ENCODE measurements around the gene ACIN1. TPM values are rescaled to one million over a fixed set of nuclear protein-coding genes. Genes with fewer than 3 reads are reported as not detected.

ACIN1 gene
- total and polyA plus RNA-seq, 9 donors = 72.5 to 157 (median 131) TPM

DNA sequence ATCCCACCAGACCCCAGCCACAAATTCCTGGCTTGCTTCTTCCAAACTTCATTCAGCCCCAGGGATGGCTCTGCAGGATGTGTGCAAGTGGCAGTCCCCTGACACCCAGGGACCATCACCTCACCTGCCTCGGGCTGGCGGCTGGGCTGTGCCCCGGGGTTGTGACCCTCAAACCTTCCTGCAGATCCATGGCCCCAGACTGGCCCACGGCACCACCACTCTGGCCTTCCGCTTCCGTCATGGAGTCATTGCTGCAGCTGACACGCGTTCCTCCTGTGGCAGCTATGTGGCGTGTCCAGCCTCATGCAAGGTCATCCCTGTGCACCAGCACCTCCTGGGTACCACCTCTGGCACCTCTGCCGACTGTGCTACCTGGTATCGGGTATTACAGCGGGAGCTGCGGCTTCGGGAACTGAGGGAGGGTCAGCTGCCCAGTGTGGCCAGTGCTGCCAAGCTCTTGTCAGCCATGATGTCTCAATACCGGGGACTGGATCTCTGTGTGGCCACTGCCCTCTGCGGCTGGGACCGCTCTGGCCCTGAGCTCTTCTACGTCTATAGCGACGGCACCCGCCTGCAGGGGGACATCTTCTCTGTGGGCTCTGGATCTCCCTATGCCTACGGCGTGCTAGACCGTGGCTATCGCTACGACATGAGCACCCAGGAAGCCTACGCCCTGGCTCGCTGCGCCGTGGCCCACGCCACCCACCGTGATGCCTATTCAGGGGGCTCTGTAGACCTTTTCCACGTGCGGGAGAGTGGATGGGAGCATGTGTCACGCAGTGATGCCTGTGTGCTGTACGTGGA, 52.6 kb downstream of the ACIN1 start, which contains the start of gene PSMB11:
PSMB11 (plus strand) TSS at position 51 of the 804 bp plus-strand sequence; CDS start at position 65, 14 bp downstream.
- peaks cover 6% of the 10 kb centered on the region for H3K4me1 ChIP-seq (ENCODE audit: control insufficient read depth, insufficient read depth, low read length)
- H3K27me3 ChIP-seq (ENCODE audit: control insufficient read depth, insufficient read depth, low read length) = no peaks in the 10 kb centered on the region
- WGBS (ENCODE audit: insufficient coverage) = 93% methylated on average over 36 of the region's 36 CpGs
- H3K36me3 ChIP-seq (ENCODE audit: control insufficient read depth, insufficient read depth, low read length) = no peaks in the 10 kb centered on the region
- no peak within 1 kb of the TSS for H3K4me3 ChIP-seq (ENCODE audit: low read length)
- DNase-seq = no peak
- H3K9me3 ChIP-seq (replicated peaks; ENCODE audit: control insufficient read depth, low read depth, low read length) = no peaks in the 10 kb centered on the region
- H3K27ac ChIP-seq (ENCODE audit: low read length) = no peak within 1 kb of the TSS

GRCh38 chr14:23041729-23042128, 53.2 kb downstream of the ACIN1 start:
- no peaks in the 10 kb centered on the region for H3K36me3 ChIP-seq (ENCODE audit: control insufficient read depth, insufficient read depth, low read length)
- no peak for DNase-seq
- H3K4me3 ChIP-seq (ENCODE audit: low read length) = no peak overlapping the region
- H3K27me3 ChIP-seq (ENCODE audit: control insufficient read depth, insufficient read depth, low read length) = no peaks in the 10 kb centered on the region
- H3K4me1 ChIP-seq (ENCODE audit: control insufficient read depth, insufficient read depth, low read length) = peaks cover 6% of the 10 kb centered on the region
- H3K9me3 ChIP-seq (replicated peaks; ENCODE audit: control insufficient read depth, low read depth, low read length) = no peaks in the 10 kb centered on the region
- WGBS (ENCODE audit: insufficient coverage) = 52% methylated on average over 4 of the region's 8 CpGs
- no peak overlapping the region for H3K27ac ChIP-seq (ENCODE audit: low read length)

- peaks cover 5% of the 10 kb centered on the region for H3K4me1 ChIP-seq (ENCODE audit: control insufficient read depth, insufficient read depth, low read length)
- WGBS (ENCODE audit: insufficient coverage) = no CpG with 5 or more reads among the region's 4 CpGs
- no peaks in the 10 kb centered on the region for H3K9me3 ChIP-seq (replicated peaks; ENCODE audit: control insufficient read depth, low read depth, low read length)
- no peak overlapping the region for H3K27ac ChIP-seq (ENCODE audit: low read length)
- H3K4me3 ChIP-seq (ENCODE audit: low read length) = no peak overlapping the region
- DNase-seq = no peak
- no peaks in the 10 kb centered on the region for H3K36me3 ChIP-seq (ENCODE audit: control insufficient read depth, insufficient read depth, low read length)
- no peaks in the 10 kb centered on the region for H3K27me3 ChIP-seq (ENCODE audit: control insufficient read depth, insufficient read depth, low read length)
Observed at GRCh38 chr14:23040100-23040499, 54.8 kb downstream of the ACIN1 start.

DNA sequence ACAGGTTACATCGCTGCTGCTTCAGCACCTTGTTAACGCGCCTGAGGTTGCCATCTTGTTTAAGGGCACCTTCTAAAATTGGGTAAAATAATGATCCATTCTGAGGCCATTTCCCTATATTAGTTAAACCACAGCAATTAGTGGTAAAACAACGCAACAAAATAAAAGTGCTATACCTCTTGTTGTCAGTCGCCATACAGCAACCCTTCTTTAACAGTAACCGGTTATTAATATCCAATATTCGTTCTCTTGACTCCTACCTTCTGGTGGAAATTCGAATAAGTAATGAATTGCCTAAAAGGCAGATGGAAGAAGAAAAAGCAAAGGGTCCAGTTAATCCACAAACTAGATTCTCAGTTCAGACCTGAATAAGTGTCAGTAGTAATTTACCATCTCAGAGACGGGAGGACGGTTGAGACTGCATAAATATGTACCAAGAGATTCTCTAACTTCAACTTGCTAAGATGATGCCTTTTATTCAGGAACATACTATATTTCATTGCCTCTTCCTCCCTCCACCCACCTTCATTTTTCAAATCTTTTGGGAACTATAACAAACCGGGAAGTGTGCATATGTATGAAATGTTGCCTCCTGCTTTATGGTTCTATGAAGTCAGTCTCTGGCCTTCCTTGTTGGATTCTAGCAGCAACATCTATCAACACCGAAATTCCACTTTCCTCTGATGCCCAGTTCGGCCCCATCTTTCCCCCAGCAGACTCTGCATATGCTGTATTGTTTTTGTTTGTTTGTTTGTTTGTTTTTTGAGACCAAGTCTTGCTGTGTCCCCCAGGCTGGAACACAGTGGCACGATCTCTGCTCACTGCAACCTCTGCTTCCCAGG, 59.4 kb downstream of the ACIN1 start:
- Histone ChIP-seq H3K4me3 (ENCODE audit: low read length) (peak overlapping the region; percentile 83), H3K9me3 (replicated peaks; ENCODE audit: control insufficient read depth, low read depth, low read length) (no peaks in the 10 kb centered on the region), H3K27ac (ENCODE audit: low read length) (peak overlapping the region; percentile 98), H3K36me3 (ENCODE audit: control insufficient read depth, insufficient read depth, low read length) (peaks cover 24% of the 10 kb centered on the region), H3K4me1 (ENCODE audit: control insufficient read depth, insufficient read depth, low read length) (peaks cover 11% of the 10 kb centered on the region), H3K27me3 (ENCODE audit: control insufficient read depth, insufficient read depth, low read length) (no peaks in the 10 kb centered on the region)
- no peak for DNase-seq
- WGBS (ENCODE audit: insufficient coverage) = no CpG with 5 or more reads among the region's 14 CpGs

- WGBS (ENCODE audit: insufficient coverage) = 0% methylated on average over 26 of the region's 36 CpGs
- peak; percentile 98 for DNase-seq
- Histone ChIP-seq H3K36me3 (ENCODE audit: control insufficient read depth, insufficient read depth, low read length) (peaks cover 27% of the 10 kb centered on the region), H3K27me3 (ENCODE audit: control insufficient read depth, insufficient read depth, low read length) (no peaks in the 10 kb centered on the region), H3K4me3 (ENCODE audit: low read length) (peak within 1 kb of the TSS; percentile 83), H3K4me1 (ENCODE audit: control insufficient read depth, insufficient read depth, low read length) (peaks cover 11% of the 10 kb centered on the region), H3K27ac (ENCODE audit: low read length) (peak within 1 kb of the TSS; percentile 98), H3K9me3 (replicated peaks; ENCODE audit: control insufficient read depth, low read depth, low read length) (no peaks in the 10 kb centered on the region)
Observed at GRCh38 chr14:23034498-23035302, 60.2 kb downstream of the ACIN1 start, which contains the start of gene PSMB5. PSMB5 (minus strand) TSS chr14:23034900; CDS start chr14:23034881, 19 bp downstream.

DNA sequence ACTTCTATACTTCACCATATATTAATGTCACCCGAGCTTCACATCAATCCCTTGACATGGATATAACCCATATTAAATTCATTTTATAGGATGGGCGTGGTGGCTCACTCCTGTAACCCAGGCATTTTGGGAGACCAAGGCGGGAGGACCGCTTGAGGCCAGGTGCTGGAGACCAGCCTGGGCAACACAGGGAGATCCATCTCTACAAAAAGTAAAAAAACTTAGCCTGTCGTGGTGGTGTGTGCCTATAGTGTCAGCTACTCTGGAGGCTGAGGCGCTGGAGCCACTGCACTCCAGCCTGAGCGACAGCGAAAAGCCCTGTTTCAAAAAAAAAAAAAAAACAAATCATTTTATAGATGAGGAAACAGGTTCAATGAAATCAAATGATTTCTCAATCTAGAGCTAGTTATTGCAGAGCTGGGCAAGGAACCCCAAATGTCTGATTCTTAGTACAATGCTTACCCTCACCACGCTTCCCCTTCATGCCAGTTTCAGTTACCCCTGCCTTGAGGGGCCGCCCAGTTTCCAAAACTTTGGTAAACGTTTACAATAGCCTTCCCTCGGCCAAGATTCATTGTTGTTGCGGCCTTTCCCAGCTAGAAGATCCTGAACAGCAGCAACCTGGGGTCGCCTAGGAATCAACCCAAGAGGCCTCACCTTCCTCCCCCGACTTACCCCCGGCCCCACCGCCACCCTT, 61.0 kb downstream of the ACIN1 start:
- H3K27me3 ChIP-seq (ENCODE audit: control insufficient read depth, insufficient read depth, low read length) = no peaks in the 10 kb centered on the region
- no peaks in the 10 kb centered on the region for H3K9me3 ChIP-seq (replicated peaks; ENCODE audit: control insufficient read depth, low read depth, low read length)
- H3K27ac ChIP-seq (ENCODE audit: low read length) = peak overlapping the region; percentile 98
- H3K4me3 ChIP-seq (ENCODE audit: low read length) = peak overlapping the region; percentile 83
- WGBS (ENCODE audit: insufficient coverage) = 7% methylated on average over 7 of the region's 17 CpGs
- H3K4me1 ChIP-seq (ENCODE audit: control insufficient read depth, insufficient read depth, low read length) = peaks cover 11% of the 10 kb centered on the region
- DNase-seq = no peak
- H3K36me3 ChIP-seq (ENCODE audit: control insufficient read depth, insufficient read depth, low read length) = peaks cover 33% of the 10 kb centered on the region

DNA sequence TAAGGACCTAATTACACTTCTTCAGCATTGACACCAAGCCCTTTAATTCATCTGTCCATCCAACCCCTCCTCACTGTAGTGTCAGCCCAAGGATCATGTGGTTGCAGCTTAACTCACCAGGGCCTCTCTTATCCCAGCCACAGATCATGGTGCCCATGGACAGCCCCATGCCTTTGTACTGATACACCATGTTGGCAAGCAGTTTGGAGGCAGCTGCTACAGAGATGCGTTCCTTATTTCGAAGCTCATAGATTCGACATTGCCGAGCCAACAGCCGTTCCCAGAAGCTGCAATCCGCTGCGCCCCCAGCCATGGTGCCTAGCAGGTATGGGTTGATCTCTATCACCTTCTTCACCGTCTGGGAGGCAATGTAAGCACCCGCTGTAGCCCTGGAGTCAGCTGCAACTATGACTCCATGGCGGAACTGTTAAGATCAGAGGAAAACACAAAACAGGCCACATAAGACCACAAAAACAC, 61.6 kb downstream of the ACIN1 start:
- peaks cover 38% of the 10 kb centered on the region for H3K36me3 ChIP-seq (ENCODE audit: control insufficient read depth, insufficient read depth, low read length)
- no peak overlapping the region for H3K27ac ChIP-seq (ENCODE audit: low read length)
- no peak overlapping the region for H3K4me3 ChIP-seq (ENCODE audit: low read length)
- peaks cover 11% of the 10 kb centered on the region for H3K4me1 ChIP-seq (ENCODE audit: control insufficient read depth, insufficient read depth, low read length)
- no peak for DNase-seq
- no peaks in the 10 kb centered on the region for H3K27me3 ChIP-seq (ENCODE audit: control insufficient read depth, insufficient read depth, low read length)
- 94% methylated on average over 10 of the region's 10 CpGs for WGBS (ENCODE audit: insufficient coverage)
- H3K9me3 ChIP-seq (replicated peaks; ENCODE audit: control insufficient read depth, low read depth, low read length) = no peaks in the 10 kb centered on the region

DNA sequence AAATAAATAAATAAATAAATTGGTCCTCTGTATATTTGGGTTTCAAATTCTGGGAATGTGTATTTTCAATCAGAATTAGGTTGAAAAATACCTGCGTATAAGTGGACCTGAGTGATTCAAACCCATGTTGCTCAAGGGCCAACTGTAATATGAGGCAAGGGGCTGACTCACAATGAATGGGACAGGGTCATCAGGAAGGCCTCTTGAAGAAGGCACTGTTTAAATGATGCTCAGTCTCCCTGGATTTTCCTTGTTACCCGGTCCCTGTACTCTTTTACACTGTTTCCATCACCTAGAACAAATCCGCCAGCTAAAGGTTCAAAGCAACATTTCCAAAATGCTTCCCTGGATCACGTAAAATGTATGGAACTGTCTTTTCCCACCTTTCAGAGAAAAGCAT, 64.0 kb downstream of the ACIN1 start:
- Histone ChIP-seq H3K27me3 (ENCODE audit: control insufficient read depth, insufficient read depth, low read length) (no peaks in the 10 kb centered on the region), H3K36me3 (ENCODE audit: control insufficient read depth, insufficient read depth, low read length) (peaks cover 45% of the 10 kb centered on the region), H3K27ac (ENCODE audit: low read length) (no peak overlapping the region), H3K9me3 (replicated peaks; ENCODE audit: control insufficient read depth, low read depth, low read length) (no peaks in the 10 kb centered on the region), H3K4me1 (ENCODE audit: control insufficient read depth, insufficient read depth, low read length) (peaks cover 11% of the 10 kb centered on the region), H3K4me3 (ENCODE audit: low read length) (no peak overlapping the region)
- WGBS (ENCODE audit: insufficient coverage) = 100% methylated on average over 1 of the region's 4 CpGs
- DNase-seq = no peak

- Histone ChIP-seq H3K27me3 (ENCODE audit: control insufficient read depth, insufficient read depth, low read length) (no peaks in the 10 kb centered on the region), H3K36me3 (ENCODE audit: control insufficient read depth, insufficient read depth, low read length) (peaks cover 58% of the 10 kb centered on the region), H3K9me3 (replicated peaks; ENCODE audit: control insufficient read depth, low read depth, low read length) (no peaks in the 10 kb centered on the region), H3K27ac (ENCODE audit: low read length) (no peak overlapping the region), H3K4me1 (ENCODE audit: control insufficient read depth, insufficient read depth, low read length) (peaks cover 8% of the 10 kb centered on the region), H3K4me3 (ENCODE audit: low read length) (no peak overlapping the region)
- WGBS (ENCODE audit: insufficient coverage) = no CpG with 5 or more reads among the region's 2 CpGs
- DNase-seq = no peak
Observed at GRCh38 chr14:23028799-23029198, 66.1 kb downstream of the ACIN1 start.

All from muscle of leg (tissue), 11 donors.